Measurements from ENCODE around the gene PANK4.

The PANK4 gene

DNA sequence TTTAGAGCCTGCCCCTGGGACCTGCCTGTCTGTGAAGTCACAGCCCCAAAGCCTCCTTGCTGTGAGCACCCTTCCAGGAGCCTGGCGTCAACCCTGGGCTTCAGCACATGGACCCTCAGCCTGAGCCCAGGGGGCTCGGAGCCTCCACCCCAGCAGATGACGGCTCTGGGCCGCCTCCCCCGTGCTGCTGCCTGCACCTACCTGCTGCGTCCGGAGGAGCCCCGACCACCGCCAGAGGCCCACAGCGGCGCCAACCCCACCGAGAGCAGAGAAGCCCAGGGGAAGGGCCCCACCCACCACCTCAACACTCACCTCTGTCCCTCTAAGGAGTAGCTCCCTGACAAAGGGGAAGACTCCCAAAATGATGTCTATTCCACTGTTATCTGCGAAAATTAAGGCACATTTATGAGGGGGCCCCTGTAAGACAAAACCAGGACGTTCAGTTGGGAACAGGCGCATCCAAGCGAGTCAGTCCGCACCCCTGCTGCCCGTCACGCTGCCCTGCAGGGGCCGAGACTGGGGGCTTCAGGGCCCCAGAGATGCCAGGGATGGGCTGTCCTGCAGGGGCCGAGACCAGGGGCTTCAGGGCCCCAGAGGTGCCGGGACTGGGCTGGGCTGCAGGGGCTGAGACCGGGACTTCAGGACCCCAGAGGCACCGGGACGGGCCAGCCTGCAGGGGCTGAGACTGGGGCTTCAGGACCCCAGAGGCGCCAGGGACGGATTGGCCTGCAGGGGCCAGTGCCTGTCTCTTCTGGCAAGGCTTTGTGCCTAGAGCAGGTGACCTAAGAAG, 15.8 kb downstream of the PANK4 start:
- no peak for DNase-seq (ENCODE audit: low read depth)

DNA sequence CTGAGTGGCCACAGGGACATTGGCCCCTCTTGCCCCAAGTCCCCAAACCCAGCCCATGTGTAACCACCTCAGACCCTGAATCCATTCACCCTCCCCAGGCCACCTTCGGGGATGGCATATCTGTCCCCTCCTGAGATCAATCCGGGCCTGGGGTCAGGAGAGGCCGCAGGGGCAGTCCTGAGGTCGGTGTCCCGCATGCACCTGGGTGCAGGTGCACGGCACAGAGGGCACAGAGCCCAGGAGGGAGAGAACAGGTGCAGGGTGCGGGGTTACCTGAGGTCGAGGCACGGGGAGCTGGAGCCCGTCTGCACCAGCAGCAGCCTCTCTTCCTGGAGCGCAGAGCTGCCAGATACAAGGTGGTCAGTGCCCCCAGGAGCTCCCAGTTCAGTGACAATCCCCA, 16.8 kb downstream of the PANK4 start:
- DNase-seq (ENCODE audit: low read depth) = no peak

DNA sequence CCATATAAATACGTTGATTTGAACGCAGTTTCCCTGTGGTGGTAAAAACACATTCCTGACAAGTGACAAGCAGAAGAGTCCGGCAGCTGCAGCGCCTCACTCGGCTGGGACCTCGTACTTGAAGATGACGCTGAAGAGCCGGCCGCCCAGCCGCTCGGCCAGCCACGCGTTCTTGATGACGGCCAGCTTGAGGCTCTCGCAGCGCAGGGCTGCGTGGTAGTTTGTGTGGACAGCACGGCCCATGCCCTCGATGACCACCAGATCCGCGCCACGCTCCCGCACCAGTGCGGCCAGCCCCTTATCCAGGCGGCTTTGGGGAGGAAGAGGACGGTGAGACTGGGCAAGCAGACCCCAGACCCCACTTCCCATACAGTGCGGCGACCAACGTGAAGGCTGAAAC, 17.6 kb downstream of the PANK4 start:
- no peak for DNase-seq (ENCODE audit: low read depth)

DNA sequence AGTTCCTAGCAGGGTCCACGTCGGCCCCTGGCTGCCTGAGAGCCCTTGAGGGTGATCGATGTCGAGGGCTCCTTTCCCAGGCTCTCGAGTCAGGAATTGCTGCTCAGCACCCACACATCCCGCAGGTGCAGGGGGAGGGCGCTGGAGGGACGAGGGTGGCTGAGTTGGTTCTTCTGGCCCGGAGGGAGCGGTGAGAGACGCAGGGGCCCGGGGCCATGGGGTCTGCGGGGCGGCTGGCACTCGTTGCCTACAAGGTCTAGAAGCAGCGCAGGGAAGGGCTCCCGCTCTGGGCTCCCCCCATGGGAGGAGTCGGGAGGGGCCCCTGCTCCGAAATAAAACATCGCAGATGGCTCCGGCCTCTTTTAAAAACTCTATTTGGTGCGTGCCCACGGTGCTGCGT, 18.2 kb downstream of the PANK4 start:
- DNase-seq (ENCODE audit: low read depth) = no peak

DNA sequence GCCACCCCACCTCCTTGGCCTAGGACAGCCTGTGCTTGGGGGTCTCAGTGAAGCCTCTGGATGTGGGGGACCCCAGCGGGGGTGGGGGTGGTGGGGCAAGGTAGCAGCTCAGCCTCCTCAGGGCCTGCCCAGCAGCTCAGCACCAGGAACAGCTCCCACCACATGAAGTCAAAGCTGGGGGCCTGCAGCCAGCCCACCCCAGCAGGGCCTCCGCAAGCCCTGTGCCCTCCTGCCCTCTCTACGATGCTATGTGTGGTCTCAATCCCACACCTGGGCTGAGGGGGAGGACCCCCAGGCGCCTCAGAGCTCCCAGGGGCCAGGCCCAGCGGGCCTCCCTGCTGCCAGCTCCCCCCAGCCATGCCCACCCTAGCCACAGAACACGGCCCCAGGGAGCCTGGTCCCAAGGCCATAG, 18.6 kb downstream of the PANK4 start:
- no peak for DNase-seq (ENCODE audit: low read depth)

DNA sequence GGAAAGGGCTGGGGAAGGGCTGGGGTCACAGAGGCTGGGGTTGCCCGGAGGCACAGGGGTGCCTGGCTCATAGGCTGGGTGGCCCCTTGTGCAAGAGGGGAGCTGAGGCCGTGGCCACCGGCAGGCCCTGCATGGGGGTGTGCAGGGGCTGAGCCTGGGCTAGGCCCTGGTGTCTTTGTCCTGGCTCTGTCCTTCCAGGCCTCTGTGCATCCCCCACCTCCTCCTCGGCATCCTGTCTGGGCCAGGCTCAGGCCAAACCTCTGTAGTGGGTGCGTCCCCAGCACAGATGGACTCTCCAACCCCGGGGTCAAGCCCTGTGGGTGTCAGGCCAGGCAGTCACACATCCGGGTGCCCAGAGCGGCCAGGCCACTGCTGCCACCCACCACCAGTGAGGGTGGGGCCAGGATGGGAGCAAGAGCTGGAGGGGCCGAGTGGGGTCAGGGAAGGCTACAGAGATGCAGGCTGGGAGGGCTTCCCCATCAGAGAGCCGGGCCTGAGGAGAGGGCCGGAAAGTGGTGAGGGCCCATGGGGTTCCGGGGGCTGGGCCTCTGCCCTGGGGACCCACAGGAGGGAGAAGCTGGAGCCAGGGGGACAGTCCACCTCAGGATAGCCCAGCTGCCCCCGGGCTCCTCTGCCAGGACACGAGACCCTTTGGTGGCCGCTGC, 19.4 kb downstream of the PANK4 start:
- DNase-seq (ENCODE audit: low read depth) = no peak

DNA sequence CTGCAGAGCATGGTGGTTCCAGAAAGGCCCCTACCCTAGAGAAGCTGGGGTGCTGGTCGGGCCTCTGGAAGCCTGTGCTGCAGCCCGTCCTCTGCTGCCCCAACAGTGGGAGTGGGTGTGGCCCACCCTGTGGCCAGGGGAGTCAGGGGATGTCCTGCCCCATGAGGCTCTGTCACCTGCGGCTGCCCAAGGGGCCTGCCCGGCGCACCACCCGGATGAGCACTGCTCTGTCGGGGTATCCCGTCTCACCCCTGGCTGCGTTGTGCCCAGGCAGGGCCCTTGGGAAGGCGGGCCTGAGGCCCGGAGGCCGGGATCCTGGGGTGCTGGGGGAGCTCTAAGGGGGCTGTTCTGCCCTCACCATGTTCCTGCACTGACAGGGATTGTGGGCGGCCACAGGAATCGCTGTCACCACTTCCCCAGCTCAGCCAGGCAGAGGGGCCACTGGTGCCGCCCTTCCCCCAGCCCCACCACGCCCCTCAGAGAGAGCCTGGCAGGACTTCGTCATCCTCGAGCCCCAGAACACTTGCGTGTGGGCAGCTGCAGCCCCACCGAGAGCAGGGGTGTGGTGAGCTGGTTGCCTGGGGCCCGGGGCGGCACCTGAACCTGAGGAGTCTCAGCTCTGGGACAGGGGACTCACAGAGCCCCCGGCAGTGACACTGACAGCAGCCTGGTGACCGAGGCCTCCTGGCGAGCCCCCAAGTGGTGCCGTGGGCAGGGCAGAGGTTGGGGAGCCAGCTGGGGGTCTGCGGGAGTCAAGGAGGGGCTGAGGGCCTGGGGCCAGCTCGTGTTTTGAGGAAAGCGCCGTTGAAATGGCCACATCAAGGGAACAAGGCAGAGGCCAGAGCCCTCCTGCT, 20.2 kb downstream of the PANK4 start:
- no peak for DNase-seq (ENCODE audit: low read depth)

DNA sequence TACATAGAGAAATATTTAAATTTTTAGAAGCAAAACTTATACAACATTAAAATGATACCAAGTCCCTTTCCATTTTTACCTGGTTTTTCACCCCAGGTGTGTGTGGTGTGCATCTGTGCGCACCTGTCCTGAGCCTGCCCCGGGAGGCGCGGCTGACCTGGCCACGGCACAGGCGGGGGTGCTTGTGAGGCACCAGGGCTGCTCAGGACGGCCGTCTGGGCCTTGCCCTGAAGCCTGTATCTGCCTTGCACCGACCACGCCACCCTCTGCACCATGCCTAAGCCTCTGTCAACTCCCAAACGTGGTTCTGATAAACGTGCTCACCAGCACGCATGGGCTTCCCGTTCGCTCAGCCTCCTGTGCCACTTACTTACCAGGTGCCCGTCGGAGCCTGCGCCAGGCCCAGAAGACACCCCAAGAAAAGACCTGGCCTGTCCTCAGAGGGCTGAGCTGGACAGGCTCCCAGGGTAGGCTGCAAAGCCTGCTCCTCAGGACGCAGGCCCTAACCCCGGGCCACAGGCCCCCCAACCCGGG, 20.9 kb downstream of the PANK4 start:
- DNase-seq (ENCODE audit: low read depth) = no peak

DNA sequence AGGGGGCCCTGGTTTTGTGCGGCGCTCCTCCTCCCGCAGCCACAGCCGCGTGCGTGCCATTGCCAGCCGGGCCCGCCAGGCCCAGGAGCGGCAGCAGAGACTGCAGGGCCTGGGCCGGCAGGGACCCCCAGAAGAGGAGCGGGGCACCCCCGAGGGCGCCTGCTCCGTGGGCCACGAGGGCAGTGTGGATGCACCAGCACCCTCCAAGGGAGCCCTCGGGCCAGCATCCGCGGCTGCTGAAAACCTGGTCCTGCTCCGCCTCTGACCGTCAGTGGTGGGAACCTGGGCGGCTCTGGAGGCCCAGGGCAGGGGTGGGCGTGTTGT, 21.5 kb downstream of the PANK4 start:
- DNase-seq (ENCODE audit: low read depth) = no peak

DNA sequence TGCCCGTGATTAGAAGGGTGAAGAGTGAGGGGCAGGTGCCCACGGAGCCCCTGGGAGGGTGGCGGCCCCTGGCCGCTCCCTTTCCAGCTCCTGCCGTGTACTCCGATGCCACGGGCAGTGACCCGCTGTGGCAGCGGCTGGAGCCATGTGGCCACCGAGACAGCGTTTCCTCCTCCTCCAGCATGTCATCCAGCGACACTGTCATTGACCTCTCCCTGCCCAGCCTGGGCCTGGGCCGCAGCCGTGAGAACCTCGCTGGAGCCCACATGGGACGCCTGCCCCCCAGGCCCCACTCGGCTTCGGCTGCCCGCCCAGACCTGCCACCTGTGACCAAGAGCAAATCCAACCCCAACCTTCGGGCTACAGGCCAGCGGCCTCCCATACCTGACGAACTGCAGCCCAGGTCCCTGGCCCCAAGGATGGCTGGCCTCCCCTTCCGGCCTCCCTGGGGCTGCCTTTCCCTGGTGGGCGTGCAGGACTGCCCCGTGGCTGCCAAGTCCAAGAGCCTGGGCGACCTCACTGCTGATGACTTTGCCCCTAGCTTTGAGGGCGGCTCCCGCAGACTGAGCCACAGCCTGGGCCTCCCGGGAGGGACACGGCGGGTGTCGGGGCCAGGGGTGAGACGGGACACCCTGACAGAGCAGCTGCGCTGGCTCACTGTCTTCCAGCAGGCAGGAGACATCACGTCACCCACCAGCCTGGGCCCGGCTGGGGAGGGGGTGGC, 22.0 kb downstream of the PANK4 start:
- no peak for DNase-seq (ENCODE audit: low read depth)

DNA sequence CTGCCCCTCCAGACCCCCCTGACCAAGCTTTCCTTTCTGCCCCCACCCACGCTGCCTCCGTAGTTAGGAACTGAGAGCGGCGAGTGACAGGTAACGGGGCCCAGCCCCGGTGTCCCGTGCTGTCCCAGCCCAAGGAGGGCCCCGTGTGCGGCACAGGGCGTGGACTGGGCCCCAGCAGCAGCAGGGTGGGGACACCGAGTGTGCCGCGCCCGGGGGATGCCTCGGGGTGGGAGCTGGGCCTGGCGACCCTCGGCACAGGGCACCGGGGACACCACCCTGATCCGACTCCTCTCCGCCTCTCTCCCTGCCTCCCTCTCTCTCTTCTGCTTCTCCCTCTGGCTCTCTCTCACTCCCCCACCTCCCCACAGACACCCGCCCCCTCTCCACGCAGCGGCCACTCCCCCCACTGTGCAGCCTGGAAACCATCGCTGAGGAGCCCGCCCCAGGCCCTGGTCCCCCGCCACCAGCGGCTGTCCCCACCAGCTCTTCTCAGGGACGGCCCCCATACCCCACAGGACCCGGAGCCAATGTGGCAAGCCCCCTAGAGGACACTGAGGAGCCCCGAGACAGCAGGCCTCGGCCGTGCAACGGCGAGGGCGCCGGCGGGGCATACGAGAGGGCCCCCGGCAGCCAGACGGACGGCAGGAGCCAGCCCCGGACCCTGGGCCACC, 22.7 kb downstream of the PANK4 start:
- DNase-seq (ENCODE audit: low read depth) = no peak

DNA sequence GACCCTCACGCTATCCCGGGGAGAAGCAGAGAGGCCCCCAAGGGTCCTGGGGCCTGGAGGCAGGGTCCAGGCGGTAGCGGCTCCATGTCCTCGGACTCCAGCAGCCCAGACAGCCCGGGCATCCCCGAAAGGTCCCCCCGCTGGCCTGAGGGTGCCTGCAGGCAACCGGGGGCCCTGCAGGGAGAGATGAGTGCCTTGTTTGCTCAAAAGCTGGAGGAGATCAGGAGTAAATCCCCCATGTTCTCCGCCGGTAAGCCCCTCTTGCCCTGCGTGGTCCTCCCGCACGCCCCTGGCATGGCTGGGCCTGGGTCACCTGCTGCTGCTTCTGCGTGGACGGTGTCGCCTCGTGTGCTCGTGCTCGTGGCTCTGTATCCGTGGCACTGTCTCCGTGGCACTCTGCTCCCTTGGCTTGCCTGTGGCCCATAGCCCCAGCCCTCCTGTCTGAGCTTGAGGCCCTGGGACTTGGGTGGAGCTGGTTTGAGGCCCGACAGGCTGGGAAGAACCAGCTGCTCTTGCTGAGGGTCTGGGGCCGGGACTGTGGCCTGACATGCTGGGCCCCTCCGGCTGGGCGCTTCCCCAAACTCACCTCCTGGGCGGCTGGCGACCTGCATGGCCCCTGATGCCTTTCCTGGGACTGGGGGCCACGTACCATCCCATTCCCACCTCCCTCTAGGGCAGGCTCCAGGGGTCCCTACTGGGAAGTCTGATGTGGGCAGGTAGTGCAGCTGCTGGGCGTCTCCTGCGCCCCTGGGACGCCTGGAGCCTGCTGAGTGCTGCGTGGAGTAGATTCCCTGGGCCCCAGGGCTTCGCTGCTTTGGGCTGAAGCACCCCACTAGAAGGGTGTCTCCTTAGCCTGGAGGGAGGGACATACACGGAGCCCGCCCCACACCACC, 23.5 kb downstream of the PANK4 start:
- no peak for DNase-seq (ENCODE audit: low read depth)

DNA sequence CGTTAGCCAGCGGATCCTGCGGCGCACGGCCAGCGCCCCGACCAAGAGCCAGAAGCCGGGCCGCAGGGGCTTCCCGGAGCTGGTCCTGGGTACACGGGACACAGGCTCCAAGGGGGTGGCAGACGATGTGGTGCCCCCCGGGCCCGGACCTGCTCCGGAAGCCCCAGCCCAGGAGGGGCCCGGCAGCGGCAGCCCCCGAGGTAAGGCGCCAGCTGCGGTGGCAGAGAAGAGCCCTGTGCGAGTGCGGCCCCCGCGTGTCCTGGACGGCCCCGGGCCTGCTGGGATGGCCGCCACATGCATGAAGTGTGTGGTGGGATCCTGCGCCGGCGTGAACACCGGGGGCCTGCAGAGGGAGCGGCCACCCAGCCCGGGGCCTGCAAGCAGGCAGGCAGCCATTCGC, 24.2 kb downstream of the PANK4 start:
- no peak for DNase-seq (ENCODE audit: low read depth)

DNA sequence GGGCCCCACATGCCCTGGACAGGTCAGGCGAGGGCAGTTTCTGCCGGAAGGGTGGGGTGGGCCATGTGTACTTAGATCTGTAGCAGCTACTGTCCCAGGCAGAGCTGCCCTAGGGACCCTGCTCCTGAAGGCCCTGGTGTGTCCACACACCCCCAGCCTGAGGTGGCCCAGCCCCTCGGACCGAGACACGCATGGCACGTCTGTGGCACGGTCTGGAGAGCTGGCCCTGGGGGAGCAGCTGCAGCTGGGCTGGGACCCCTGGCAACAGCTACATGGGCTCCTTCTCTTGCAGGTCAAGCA, 24.6 kb downstream of the PANK4 start:
- no peak for DNase-seq (ENCODE audit: low read depth)

DNA sequence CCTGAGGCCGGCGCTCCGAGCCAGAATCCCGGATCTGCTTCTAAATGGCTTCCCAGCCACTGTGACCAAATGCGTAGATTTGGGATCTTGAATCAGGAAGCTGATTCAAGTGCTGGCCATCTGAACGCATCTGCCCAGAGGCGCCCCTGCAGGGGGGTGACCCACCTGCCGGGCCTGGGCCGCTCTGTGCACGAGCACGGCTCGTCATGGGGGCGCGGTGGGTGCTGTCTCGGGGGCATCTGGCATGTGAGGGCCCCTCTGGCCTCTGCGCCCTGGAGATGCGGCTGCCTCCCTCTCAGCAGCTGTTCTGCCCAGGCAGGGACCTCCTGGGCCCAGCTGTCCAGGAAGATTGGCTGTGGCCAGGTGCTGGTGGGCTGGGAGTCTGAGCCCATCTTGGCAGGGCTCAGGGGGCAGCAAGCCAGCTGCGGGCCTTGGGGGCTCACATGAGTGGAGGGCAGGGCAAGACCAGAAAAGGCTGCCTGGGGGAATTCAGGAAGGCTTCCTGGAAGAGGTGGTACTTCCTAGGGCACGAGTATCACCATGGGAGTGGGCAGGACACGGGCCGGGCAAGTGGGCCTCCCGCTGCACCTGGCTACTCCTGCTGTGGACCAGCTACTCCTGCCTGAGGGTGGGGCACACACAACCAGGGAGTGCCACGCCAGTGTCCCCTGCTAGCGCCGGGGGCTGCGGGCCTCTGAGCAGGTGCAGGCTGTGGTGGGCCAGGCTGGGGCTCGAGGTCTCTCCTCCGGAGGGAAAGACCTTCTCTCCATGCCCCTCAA, 25.2 kb downstream of the PANK4 start:
- DNase-seq (ENCODE audit: low read depth) = no peak

DNA sequence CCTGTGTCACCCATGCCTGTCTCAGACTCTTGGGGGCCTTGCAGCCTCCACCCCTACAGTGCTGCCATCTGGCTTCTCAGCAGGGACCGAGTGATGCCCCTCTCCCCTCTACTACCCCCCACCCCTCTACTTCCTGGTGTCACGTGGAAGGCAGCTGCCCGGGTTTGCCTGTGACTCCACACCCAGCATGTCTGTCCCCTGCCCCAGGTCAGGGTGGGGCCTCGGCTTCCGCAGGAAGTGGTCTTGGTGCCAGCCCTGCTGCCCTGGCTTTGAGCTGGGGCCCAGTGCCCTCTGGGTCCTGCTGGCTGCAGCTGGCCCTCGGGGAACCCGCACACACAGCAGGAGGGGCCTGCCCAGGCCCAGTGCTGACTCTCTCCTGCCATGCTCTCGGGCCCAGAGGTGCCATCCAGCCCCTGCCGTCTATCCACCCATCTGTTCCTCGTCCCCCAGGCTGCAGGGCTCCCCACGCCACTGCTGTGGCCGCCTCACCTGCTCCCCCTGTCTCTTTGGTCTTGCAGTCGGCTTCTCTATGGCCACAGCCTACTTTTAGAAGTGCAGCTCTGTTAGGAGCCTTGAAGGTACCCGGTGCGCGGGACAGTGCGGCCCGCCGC, 26.3 kb downstream of the PANK4 start:
- DNase-seq (ENCODE audit: low read depth) = no peak

DNA sequence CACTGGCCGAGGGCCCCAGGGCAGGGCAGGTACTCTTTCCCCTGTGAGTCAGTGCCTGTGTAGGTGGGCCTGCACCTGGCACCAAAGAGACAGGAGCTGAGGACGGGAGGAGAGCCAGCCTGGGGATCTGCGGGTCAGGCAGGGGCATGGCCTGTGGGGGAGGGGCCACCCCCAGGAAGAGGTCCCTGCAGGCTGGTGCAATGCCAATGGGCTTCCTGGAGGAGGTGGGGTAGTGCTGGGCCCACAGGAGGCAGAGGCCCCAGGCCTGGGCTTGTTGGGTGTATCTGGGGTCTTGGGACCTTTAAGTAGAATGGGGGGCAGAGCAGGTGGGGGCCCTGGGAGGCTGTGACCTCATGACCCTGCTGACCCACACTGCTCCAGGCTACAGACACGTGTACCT, 27.1 kb downstream of the PANK4 start:
- DNase-seq (ENCODE audit: low read depth) = no peak

DNA sequence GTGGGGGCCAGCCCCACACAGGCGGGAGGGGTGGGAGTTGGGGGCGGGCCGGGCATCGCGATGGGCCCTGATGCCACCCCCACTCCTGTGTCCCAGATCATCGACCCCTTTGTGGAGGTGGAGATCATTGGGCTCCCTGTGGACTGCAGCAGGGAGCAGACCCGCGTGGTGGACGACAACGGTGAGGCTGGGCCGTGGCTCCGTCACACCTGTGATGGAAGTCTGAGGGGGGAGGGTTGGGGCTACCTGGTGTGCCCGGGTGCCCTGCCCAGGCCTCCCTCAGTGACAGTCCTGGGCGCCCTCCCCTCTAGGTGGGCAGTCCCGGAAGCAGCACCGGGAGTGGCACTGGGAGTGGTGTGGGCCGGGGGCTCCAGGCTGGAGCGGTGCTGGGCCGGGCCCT, 27.7 kb downstream of the PANK4 start:
- DNase-seq (ENCODE audit: low read depth) = no peak

DNA sequence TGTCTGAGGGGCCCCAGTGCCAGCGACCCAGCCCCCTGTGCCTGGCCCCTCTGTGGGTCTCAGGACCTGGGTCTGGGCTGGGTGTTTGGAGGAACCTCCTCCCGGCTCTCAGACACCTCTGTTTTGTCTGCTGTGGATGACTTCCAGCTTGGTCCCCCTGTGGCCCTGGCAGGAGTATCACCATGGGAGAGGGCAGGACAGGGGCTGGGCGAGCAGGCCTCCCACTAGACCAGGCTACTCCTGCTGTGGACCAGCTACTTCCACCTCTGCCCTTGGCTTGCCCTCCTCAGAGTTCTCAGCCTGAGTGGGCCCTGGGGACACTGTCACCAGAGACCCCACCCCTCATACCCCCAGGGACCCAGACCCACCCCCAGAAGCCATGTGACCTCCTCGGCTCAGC, 28.5 kb downstream of the PANK4 start:
- DNase-seq (ENCODE audit: low read depth) = no peak

DNA sequence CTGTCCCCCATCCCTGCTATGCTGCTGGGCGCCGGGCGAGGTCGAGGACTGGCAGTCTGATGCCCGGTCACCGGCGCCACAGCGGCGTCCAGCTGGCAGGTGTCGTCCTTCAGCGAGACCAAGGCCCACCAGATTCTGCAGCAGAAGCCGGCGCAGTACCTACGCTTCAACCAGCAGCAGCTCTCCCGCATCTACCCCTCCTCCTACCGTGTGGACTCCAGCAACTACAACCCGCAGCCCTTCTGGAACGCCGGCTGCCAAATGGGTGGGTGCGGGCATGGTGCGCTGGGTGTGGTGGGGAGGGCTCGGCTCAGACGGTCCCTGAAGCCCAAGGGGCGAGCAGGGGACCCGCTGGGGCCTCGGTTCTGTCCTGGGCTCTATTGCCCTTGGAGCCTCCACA, 29.6 kb downstream of the PANK4 start:
- no peak for DNase-seq (ENCODE audit: low read depth)
